Activated effector memory CD4-positive, alpha-beta T cell treated with Interleukin-2 at 50 U/mL for 16 hours (primary cell): ENCODE data around the gene PRDX5.

Experiments used
- DNase-seq: peaks from one replicate; pipeline ENCODE4 v3.0.0-alpha.2; 2020

PRDX5 gene

DNA sequence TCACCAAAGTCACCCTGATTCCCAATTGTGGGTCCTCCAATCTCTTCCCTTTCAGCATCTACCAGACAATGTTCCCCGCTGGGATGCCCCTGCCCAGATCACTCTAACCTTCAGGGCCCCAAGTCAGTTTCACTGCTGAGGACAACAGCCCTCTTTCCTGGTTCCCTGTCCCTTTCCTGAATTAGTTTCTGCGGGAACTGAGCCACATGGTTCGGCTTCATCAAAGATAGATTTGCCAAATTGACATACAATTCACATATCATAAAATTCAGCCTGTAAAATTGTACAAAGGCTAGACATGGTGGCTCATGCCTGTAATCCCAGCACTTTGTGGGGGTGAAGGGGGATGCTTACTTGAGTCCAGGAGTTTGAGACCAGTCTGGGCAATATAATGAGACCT lies 10.1 kb downstream of the PRDX5 start:
- DNase-seq, result no peak

DNA sequence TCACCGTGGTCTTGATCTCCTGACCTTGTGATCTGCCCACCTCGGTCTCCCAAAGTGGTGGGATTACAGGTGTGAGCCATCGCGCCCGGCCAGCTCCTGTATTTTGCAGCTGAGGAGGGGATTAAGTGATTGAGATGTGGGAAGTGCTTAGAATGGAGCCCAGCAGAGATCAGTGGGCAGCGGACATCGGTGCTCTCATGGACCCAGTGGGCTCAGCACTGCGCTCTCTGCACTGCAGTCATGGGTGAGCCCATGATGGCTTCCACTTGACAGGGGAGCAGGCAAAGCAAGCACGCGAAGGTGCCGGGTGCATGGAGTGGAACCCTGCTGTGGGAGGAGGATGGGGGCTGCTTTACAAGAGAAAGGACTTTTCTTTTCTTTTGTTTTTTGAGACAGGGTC lies 13.0 kb downstream of the PRDX5 start:
- no peak for DNase-seq

DNA sequence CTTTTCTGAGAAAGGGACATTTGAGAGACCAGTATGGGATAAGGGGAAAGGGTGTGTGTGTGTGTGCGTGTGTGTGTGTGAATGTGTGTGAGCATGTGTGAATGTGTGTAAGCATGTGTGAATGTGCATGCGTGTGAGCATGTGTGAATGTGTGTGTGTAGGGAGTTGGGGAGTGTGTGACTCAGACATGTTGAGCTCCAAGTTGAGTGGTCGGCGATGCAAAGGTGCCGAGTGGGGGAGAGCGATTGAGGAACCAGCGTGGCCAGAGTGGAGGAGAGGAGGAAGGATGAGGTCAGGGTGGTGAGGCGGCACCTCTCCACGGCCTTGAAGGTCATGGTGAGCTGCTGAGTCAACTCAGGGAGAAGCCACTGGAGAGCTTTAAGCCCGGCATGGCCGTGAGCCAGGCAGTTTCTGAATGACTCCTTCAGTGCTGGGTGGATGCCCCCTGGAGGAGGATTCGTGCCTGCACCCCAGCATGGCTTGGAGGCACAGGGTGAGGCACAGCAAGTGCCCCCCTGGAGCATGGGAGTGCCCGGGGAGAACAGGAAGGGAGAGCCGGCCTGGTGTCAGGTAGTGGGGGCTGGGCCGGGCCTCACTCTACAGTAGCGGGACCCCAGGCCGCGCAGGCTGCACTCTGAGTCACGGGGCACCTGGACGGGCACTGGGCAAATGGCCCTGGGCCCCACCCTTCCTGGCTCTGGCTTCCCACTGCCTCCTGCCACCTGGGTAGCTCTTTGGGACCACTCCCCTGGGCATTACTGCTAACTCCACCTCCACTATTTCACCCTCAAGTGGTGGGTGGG lies 13.8 kb downstream of the PRDX5 start:
- peak; percentile 49 for DNase-seq

DNA sequence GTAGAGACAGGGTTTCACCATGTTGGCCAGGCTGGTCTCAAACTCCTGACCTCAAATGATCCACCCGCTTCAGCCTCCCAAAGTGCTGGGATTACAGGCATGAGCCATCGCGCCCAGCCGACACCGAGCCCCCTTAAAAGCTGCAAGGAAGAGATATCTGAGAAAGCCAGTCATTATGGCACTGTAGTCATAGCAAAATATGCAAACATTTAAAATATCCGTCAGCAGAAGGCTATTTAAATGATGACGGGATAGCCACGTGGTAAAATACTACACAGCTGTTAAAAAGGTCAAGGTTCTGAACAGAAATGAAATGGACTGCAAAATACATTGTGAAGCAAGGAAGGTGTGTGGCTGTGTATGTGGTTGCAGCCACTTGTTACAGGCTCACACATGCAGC lies 15.6 kb downstream of the PRDX5 start:
- no peak for DNase-seq

DNA sequence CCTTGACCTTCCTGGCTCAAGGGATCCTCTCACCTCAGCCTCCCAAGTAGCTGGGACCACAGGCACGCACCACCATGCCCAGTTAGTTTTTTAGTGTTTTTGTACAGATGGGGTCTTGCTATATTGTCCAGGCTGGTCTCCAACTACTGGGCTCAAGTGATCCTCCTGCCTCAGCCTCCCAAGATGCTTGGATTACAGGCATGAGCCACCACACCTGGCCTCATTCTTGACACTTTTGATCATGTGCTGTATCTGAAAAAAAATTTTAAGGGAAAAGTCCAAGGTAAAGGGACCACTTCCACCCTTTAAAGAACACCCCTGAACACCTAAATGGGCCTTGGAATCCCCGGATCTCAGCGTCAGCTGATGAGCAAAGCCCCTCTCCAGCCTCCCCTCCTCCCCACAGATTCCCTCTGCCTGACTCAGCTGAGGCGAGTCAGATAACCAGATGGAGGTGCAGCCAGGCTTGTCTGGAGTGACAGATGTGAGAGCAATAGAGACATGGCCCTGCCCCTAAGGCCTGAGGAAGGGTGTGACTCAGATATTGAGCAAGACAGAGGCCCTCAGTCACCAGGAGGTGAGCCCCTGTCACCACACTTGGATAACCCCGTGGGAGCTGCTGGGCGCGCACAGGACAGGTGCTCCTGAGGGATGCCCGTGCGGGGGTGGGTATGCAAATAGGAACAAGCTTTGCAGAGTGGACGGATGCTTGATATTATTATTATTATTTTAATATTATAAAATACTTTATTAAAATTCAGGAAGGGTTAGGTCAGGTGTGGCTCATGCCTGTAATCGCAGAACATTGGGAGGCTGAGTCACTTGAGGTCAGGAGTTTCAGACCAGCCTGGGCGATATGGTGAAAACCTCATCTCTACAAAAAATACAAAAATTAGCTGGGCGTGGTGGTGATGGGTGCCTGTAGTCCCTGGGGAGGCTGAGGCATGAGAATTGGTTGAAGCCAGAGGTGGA lies 17.1 kb downstream of the PRDX5 start:
- no peak for DNase-seq

DNA sequence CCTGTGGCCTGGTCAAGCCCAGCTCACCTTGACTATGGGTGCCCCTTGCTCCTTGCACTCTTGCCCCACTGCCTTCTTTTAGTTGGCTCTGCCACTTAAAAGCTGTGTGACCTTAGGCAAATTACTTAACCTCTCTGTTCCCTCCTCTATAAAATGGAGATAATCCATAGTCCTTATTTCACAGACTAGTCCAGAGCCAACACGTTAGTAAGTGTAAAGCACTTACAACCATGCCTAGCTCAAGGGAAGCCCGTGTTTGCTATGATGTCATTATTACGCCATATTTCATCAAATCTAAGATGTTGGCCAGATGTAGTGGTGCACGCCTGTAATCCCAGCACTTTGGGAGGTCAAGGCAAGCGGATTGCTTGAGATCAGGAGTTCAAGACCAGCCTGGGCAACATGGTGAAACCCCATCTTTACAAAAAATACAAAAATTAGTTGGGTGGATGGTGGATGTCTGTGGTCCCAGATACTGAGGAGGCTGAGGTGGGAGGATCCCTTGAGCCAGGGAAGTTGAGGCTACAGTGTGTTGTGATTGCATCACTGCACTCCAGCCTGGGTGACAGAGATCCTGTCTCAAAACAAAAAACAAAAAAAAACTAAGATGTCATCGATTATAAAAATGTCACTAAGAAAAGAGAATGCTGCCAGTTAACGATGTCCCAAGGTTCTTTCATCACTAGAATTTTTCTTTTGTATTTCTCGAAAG lies 19.8 kb downstream of the PRDX5 start:
- DNase-seq, result no peak

DNA sequence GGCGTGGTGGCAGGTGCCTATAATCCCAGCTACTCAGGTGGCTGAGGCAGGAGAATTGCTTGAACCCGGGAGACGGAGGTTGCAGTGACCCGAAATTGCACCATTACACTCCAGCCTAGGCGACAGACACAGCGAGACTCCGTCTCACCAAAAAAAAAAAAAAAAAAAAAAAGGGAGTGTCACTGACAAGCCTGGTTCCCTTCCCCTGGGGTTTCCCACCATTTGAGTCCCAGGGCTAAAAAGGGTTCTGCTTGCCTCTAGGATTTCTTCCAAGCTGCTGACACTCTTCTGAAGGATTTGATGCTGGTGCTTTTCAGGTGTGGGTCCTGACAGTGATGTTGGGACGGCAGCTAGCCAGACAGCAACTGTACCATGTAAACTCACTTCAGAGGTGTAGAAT lies 20.8 kb downstream of the PRDX5 start:
- no peak for DNase-seq

DNA sequence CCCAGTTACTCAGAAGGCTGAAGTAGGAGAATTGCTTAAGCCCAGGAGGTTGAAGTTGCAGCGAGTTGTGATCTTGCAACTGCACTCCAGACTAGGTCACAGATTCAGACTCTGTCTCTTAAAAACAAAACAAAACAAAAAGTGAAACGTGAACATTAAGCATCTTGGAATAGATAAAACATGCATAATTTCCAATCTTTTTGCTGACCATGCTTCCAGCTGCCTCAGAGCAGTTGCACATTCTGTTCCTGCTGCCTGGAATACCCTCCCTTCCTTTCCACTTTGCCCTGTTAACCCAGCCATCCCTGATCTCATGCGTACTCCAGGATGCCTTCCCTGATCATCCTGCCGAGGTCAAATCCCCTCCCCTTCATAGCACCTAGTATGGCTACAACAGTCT lies 21.4 kb downstream of the PRDX5 start:
- DNase-seq, result no peak

DNA sequence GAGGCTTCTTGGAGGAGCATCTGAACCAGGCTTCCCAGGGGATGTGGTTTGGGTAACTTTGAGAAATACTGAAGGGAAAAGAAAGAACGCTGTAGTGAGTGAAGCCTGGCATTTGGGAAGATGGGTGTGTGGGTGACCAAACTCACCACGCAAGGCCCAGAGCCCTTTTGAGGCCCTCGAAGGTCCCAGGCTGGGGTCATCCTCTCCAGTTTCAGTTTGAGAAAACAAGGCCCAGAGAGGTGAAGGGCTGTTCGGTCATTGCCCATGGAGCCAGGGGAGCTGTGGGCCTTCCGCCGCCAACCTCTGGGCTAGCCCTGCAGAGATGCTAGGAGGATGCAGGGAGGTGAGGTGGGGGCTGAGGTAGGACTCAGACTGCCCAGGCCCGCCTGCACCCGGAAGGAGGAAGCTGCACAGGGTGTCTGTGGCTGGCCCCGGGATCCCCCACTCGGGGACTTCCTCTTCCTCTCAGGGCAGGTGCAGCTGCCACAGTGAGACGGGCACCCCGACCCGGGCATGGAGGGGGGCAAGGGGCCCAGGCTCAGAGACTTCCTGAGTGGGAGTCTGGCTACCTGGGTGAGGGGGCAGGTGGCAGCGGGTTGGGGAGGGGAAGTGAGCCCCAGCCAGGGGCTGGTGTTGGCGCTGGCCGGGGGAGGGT lies 22.0 kb downstream of the PRDX5 start, which contains the start of gene CCDC88B:
Gene CCDC88B (plus strand): TSS at position 451 of the 655 bp plus-strand sequence. CDS start 63 bp downstream, at position 514.
- peak; percentile 84 for DNase-seq

DNA sequence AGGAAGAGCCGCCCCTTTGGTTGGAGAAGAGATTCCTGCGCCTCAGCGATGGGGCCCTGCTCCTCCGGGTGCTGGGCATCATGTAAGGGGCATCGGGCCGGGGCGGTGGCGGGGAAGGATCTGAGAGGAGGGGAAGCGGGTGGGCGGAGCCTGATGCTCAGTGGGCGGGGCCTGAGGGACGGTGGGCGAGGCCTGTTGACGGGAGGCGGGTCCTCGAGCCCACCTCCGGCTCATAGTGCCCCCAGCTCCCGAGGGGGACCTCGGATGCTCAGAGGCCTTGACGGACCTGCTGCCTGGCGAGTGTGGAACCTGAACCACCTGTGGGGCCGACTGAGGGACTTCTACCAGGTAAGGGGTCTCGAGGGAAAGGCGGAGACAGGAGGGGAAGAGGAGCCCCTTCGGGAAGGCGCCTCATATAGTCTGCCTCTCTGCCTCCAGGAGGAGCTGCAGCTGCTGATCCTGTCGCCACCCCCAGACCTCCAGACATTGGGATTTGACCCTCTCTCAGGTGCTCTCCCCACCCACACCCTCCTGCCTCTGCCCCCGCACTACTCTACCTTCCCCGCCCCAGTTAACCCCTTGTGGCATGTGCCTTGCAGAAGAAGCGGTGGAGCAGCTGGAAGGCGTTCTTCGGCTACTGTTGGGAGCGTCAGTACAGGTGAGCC lies 22.9 kb downstream of the PRDX5 start:
- peak; percentile 58 for DNase-seq

DNA sequence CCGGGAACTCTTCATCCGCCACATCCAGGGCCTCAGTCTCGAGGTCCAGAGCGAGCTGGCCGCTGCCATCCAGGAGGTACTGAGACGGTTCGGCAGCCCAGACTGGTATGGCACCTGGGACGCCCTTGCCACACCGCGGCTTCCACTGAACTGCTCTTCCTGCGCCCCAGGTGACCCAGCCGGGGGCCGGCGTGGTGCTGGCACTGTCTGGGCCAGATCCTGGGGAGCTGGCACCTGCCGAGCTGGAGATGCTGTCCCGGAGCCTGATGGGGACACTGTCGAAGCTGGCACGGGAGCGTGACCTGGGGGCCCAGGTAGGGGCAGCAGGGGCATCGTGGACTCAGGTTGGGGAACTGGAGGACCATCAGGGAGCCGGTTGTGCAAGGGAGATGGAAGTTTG lies 23.5 kb downstream of the PRDX5 start:
- no peak for DNase-seq

DNA sequence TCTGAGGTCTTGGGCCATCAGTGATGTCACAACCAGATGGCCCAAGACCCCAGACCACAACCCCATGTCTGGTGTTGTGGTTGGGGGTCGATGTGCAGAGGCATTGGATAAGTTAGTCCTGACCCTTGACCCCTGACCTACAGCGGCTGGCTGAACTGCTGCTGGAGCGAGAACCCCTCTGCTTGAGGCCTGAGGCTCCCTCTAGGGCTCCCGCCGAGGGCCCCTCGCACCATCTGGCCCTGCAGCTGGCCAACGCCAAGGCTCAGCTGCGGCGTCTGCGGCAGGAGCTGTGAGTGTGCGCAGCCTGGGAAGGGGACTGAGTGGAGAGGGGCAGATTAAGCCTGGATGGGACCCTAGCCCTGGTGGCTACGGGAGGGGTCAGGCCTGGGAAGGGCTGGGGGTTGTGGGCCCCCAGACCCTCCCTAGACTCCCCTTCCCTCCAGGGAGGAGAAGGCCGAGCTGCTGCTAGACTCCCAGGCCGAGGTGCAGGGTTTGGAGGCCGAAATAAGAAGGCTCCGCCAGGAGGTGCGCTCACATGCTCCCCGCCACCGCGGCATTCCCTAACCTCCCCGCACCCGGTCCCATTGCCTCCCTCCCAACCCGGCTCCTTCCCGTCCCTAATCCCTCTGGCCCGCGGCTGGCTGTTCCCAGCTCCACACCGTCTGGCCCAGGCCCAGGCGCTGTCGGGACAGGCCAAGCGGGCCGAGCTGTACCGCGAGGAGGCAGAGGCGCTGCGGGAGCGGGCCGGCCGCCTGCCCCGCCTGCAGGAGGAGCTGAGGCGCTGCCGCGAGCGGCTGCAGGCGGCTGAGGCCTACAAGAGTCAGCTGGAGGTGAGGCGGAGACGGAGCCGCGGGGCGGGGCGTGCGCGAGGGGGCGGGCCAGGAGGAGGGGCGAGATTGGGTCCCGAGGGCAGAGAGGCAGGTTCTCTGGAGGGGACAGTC lies 24.2 kb downstream of the PRDX5 start:
- peak; percentile 84 for DNase-seq

DNA sequence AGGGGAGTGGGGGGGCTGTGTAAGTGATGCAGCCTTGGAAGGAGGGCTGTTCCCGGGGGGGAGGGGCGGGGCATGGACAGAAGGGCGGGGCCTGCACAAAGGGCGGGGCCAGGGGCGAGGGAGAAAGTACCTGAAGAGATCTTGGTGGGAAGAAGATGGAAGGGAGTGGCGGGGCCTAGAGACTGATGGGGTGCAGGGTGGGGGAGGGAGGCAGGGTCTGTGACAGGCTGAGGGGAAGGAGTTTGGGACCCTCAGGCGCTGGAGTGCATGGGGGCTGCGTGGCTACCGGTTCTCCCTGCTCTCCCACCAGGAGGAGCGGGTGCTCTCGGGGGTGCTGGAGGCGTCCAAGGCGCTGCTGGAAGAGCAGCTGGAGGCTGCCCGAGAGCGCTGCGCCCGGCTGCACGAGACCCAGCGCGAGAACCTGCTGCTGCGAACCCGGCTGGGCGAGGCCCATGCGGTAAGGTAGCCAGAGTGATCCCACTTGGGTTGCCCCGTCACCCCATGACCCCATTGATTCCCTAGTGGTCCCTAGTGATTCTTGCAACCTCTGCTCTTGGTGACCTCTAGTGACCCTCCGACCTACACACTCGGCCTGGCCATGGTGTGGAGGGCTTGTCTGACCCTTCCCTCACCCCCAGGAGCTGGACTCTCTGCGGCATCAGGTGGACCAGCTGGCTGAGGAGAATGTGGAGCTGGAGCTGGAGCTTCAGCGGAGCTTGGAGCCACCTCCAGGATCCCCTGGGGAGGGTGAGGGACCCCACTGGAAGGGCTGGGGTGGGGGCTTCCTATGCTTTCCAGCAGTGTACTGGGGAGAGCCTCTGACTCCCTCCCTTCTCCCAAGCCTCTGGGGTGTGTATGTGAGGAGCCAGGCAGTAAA lies 25.2 kb downstream of the PRDX5 start:
- DNase-seq, result no peak

DNA sequence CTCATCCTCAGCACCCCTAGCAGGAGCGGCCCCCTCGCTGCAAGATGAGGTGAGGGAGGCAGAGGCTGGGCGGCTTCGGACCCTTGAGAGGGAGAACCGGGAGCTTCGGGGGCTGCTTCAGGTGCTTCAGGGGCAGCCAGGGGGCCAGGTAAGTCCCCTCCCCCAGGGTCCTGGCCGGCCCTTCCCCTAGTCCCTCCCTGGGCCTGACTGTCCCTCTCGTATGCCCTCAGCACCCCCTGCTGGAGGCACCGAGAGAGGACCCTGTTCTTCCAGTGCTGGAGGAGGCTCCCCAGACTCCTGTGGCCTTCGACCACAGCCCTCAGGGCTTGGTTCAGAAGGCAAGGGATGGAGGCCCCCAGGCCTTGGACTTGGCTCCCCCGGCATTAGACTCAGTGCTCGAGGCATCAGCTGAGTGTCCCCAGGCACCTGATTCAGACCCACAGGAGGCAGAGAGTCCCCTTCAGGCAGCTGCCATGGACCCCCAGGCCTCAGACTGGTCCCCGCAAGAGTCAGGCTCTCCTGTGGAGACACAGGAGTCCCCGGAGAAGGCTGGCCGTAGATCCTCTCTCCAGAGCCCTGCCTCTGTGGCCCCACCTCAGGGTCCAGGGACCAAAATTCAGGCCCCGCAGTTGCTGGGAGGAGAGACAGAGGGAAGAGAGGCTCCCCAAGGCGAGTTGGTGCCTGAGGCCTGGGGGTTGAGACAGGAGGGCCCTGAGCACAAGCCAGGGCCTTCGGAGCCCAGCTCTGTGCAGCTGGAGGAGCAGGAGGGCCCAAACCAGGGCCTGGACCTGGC lies 26.0 kb downstream of the PRDX5 start:
- no peak for DNase-seq

DNA sequence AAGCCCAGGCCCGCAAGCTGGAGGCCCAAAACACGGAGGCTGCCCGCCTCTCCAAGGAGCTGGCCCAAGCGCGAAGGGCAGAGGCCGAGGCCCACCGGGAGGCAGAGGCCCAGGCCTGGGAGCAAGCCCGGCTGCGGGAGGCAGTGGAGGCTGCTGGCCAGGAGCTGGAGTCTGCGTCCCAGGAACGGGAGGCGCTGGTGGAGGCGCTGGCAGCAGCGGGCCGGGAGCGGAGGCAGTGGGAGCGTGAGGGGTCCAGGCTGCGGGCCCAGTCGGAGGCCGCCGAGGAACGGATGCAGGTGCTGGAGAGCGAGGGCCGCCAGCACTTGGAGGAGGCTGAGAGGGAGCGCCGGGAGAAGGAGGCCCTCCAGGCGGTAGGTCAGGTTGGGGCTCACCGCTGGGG lies 26.9 kb downstream of the PRDX5 start:
- no peak for DNase-seq

DNA sequence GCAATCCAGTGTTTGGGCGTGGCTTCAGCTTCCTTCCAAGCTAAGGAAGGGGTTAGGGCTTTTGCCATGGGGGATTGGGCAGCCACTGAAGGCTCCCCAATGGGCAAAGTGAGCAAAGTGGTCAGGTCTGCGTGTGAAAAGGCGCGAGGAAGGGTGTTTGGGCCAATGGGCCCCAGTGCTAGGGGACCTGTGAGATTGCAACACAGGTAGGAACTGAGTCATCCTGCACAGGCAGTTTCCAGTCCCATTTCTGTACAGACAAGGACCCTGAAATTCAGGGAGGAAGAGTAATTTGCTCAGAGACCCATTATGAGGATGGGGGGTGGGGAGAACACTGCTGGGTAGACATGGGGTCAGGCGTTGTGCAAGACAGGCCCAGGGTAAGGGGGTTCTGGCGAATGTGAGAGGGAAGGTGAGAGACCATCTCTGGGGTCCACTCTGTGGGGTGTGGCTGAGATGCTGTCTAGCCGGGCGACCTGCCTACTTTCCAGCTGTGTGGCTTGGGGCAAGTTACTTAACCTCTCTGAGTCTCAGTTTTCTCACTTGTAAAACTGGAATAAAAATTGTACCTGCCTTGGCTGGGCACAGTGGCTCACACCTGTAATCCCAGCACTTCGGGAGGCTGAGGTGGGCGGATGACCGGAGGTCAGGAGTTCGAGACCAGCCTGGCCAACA lies 29.4 kb downstream of the PRDX5 start:
- no peak for DNase-seq

DNA sequence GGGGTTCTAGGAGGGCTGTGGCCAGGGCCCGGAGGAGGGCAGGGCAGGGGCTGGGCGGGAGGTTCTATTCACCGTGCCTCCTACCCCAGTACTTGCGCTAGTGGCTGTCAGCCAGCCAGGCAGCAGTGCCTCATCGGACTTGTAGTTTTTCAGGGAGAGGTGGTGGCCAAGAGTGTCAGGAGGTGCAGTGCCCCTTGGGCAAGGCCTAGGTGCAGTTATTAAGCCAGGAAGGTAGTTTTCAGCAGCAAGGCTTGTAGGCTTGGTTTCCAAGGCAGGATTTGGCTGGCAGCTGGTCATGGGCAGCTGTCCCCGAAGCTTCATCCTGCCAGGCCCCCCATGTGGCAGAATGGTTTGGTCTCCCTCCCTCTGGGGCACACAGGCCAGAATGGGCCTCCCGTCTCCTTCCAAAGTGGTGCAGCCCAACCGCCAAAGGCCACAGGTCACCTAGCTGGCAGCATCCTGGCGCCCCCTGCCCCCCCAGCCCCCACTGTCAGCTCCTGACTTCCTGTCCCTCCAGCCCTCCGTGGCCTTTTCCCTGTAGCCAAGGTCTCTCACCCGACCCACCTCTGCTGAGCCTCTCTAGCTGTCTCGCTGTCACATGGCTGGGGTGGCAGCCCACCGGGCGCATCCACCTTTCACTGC lies 30.6 kb downstream of the PRDX5 start:
- no peak for DNase-seq

DNA sequence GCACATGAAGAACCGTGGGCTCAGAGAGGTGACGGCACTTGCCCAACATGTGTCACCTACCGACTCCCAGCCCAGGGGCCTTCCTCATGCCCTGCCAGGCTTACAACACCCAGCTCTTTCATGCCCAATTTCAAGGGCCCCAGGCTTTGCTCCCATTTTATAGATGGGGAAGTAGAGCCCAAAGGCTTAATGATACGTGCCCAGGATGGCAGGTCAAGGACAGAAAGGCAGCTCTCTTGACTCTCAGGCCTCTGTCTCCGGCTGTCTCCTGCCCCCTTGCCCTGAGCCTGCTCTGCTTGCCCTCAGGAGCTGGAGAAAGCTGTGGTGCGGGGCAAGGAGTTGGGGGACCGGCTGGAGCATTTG lies 31.1 kb downstream of the PRDX5 start:
- DNase-seq, result no peak
